ENCODE results near the gene CDC42BPA. TPM values are rescaled to one million over a fixed set of nuclear protein-coding genes. Genes with fewer than 3 reads are reported as not detected.

CDC42BPA gene
- total RNA-seq, 8 experiments from 2014 or later: 36.0 to 89.0 (median 67.4) TPM

DNA sequence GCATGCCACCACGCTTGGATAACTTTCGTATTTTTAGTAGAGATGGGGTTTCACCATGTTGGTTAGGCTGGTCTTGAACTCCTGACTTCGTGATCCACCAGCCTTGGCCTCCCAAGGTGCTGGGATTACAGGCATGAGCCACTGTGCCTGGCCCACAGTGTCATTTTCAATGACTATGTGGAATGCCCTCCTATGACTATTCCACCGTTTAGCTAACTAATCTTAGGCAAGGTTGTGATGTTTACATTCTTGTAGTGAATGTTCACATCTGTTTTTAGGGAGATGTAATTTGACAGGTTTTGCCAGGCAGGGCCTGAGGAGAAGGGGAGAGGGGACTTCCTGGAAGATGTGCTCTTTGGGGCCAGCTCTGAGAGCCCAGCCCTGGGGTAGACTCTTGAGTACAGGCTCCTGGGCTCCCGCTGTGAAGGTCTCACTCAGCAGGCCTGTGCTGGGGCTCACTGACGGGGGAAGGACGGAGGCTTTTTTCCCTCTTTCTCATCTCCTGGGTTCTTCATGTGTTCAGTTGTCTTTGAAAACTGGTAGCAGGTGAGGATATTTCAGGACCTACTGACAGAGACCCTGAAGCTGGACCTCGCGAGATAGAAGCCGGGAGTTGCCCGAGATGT, 365.0 kb downstream of the CDC42BPA start:
- Histone ChIP-seq H3K4me3 (no peak overlapping the region), H3K27ac (no peak overlapping the region), H3K4me1 (replicated peaks in 1 of 2) (no peaks in the 10 kb centered on the region)
- WGBS, 10 experiments: 60 to 96% (median 89%) methylated on average over 1 to 10 of the region's 11 CpGs; no CpG with 5 or more reads in 1 of the 10 experiments
- in situ Hi-C loops (cut with MboI; ENCODE audit: low pct_unique_long_range_greater_than_20kb in 2 of 9, low sequenced_read_pairs in 9 of 9, unreplicated experiment in 9 of 9): no loop called here
- ATAC-seq (replicated peaks in 6 of 8): no peak

DNA sequence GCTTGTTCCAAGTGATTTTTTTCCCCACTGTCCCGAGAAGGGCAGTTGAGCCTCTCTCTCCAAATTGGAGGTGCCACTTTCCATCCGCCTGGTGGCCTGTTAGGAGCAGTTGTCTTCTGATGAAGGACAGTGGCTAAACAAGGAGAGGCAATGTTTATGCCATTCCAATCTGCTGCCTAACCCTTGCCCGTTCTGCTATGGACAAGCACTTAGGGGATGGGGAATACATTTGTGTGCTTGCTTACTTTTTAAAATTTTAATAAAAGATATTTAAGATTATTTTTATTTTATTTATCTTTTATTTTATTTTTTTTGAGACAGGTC, 366.2 kb downstream of the CDC42BPA start:
- no peaks in the 10 kb centered on the region for H3K4me1 ChIP-seq (replicated peaks in 1 of 2)
- H3K27ac ChIP-seq: no peak overlapping the region
- in situ Hi-C loops (cut with MboI; ENCODE audit: low pct_unique_long_range_greater_than_20kb in 2 of 9, low sequenced_read_pairs in 9 of 9, unreplicated experiment in 9 of 9): no loop called here
- 40 to 100% (median 97%) methylated on average over 1 to 3 of the region's 3 CpGs for WGBS, 10 experiments
- no peak overlapping the region for H3K4me3 ChIP-seq
- no peak for ATAC-seq (replicated peaks in 6 of 8)

DNA sequence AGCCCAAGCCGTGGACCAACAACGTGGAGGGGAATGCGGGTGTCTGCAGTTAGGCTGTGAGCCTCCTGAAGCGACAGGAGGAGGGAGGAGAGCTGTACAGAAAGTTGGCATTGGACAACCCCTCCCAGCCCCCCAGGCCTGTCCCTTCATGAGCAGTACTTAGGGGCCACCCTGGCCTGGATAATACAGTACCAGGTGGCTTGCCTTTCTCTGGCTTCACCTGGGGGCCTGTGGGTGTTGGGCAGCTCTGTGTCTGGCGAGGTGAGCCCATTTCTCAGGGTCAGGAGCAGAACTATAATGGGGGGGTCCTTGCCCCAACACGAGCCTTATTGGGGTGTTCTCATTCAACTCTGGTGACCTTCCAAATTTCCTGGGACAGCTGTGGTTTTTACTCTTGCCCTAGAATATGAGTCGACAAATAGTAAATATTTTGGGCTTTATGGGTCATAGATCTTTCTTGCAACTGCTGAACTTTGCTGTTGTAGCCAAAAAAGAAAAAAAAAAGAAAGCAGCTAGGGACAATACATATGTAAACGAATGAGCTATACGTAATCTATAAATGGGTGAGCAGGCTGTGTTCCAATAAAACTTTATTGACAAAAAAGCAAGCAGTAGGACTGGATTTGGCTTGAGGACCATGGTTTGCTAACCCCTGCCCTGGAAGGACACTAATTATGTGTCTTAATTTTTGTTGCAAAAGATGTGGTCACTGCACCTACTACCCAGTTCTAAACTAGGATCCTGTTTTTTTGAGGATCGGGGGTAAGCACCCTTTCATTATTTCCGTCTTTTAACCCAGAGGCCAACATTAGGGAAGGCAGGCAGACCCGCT, 366.8 kb downstream of the CDC42BPA start:
- in situ Hi-C loops (cut with MboI; ENCODE audit: low pct_unique_long_range_greater_than_20kb in 2 of 9, low sequenced_read_pairs in 9 of 9, unreplicated experiment in 9 of 9): no loop called here
- Histone ChIP-seq H3K27ac (no peak overlapping the region), H3K4me1 (replicated peaks in 1 of 2) (no peaks in the 10 kb centered on the region), H3K4me3 (no peak overlapping the region)
- 56 to 96% (median 86%) methylated on average over 3 to 12 of the region's 12 CpGs for WGBS, 10 experiments
- no peak for ATAC-seq (replicated peaks in 6 of 8)

DNA sequence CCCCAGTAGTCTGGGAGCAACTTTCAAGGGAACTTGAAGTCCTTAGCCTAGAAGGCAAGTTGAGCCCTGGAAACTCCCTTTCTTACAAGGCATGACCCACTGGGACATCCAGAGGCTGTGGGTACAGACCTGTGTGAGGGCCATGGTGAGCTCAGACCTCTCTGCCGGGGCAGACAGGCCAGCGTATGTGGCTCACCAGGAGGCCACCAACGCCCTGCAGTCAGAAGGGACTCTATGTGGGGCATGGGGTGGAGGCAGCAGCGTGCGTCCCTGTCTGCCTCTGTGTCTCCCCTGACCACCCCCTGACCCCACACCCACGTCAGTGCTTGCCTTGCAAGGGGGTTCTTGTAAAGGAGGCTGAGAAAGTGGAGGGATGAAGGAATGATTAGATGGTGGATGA, 367.4 kb downstream of the CDC42BPA start:
- Histone ChIP-seq H3K4me1 (replicated peaks in 1 of 2) (peaks cover 0 to 1% of the 10 kb centered on the region in 2 donors), H3K4me3 (no peak overlapping the region), H3K27ac (no peak overlapping the region)
- 33 to 80% (median 50%) methylated on average over 1 to 4 of the region's 6 CpGs; no CpG with 5 or more reads in 6 of the 10 experiments for WGBS, 10 experiments
- in situ Hi-C loops (cut with MboI; ENCODE audit: low pct_unique_long_range_greater_than_20kb in 2 of 9, low sequenced_read_pairs in 9 of 9, unreplicated experiment in 9 of 9): no loop called here
- no peak for ATAC-seq (replicated peaks in 6 of 8)

DNA sequence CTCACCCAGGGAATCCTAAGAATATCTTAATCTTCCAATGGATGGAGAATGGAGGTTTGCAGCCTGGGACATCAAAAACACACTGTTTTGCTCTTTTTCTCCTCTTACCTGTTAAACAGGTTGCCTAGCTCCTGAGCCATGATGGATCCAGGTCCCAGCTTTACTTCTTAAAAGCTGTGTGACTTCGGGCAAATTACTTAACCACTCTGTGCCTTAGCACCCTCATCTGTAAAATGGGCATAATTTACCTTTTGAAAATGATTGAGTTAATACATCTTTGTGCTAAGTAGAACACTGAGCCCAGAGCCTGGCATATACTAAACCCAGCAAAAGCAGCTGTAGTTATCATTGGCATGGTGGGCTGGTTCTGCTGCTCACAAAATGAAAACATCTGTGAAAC, 368.0 kb downstream of the CDC42BPA start:
- no peak for ATAC-seq (replicated peaks in 6 of 8)
- Histone ChIP-seq H3K27ac (no peak overlapping the region), H3K4me3 (no peak overlapping the region), H3K4me1 (replicated peaks in 1 of 2) (peaks cover 5 to 7% of the 10 kb centered on the region in 2 donors)
- in situ Hi-C loops (cut with MboI; ENCODE audit: low pct_unique_long_range_greater_than_20kb in 2 of 9, low sequenced_read_pairs in 9 of 9, unreplicated experiment in 9 of 9): no loop called here
- 38 to 100% (median 94%) methylated on average over 1 of the region's 1 CpG; no CpG with 5 or more reads in 4 of the 10 experiments for WGBS, 10 experiments

DNA sequence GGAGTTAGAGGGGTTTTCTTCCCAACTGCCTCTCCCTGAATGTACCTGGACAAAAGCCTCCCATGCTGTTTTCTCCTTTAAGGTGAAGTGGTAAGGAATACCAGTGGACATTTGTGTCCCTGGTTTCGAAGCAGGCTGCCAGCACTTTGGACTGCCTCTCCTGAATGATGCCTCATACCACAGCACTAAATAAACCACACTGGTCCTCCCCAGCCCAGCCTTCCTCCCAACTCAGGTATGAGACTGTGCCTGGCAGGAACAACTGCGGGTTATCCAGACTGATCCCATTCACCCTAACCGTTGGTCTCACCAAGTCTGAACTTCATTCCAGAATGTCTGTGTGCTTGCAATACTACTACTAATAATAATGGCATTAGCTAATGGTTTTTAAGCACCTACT, 368.9 kb downstream of the CDC42BPA start:
- no peak overlapping the region for H3K4me3 ChIP-seq
- H3K4me1 ChIP-seq (replicated peaks in 1 of 2): peaks cover 12 to 13% of the 10 kb centered on the region in 2 donors
- no peak for ATAC-seq (replicated peaks in 6 of 8)
- H3K27ac ChIP-seq: no peak overlapping the region
- 85 to 100% (median 89%) methylated on average over 2 to 3 of the region's 3 CpGs; no CpG with 5 or more reads in 5 of the 10 experiments for WGBS, 10 experiments
- in situ Hi-C loops (cut with MboI; ENCODE audit: low pct_unique_long_range_greater_than_20kb in 2 of 9, low sequenced_read_pairs in 9 of 9, unreplicated experiment in 9 of 9): loop anchor here in 1 of 9 experiments (25.0 kb wide), 1 partner anchor 312 kb away; no protein-coding TSS in a partner anchor

DNA sequence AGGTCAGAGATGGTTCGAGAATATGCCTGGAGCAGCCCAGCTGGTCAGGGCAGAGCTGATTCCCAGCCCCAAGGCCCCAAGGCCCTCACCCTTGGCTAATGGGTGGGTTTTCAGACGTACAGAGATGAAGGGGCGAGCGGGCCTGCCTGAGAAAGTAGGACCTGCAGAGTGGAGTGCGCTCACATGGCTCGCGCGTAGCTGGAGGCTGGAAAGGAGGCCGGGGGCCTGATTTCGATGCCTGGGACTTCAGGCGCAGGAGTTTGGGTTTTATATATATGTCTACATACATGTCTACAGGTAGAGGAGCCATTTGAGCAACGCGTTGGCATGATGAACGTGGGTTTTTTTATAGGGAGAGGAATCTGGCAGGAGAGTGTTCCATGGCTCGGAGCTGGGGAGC, 369.3 kb downstream of the CDC42BPA start:
- H3K27ac ChIP-seq: no peak overlapping the region
- no peak for ATAC-seq (replicated peaks in 6 of 8)
- 80 to 100% (median 95%) methylated on average over 2 to 12 of the region's 15 CpGs; no CpG with 5 or more reads in 3 of the 10 experiments for WGBS, 10 experiments
- no peak overlapping the region for H3K4me3 ChIP-seq
- H3K4me1 ChIP-seq (replicated peaks in 1 of 2): peaks cover 13 to 15% of the 10 kb centered on the region in 2 donors
- in situ Hi-C loops (cut with MboI; ENCODE audit: low pct_unique_long_range_greater_than_20kb in 2 of 9, low sequenced_read_pairs in 9 of 9, unreplicated experiment in 9 of 9): loop anchor here in 1 of 9 experiments (25.0 kb wide), 1 partner anchor 312 kb away; no protein-coding TSS in a partner anchor

DNA sequence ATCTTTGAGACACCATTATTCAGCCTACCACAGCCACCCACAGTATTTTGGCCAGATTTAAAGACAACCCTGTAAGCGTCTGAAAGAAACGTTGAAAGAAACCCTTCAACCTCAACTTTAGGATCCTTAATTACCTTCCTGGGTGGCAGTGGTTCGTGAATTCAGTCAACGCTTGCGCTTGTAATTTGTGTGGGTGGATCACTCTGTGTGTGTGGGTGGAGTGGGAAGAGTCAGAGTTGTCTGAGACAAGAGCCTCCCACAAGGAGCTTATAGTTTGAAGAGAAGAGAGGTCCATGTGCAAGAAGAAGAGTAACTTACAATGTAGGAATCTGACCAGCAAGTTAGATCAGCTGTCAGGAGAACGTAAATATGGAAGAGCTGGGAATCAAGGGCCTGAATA, 369.8 kb downstream of the CDC42BPA start:
- WGBS, 10 experiments: 67 to 100% (median 97%) methylated on average over 1 to 6 of the region's 6 CpGs; no CpG with 5 or more reads in 3 of the 10 experiments
- H3K4me3 ChIP-seq: no peak overlapping the region
- no peak overlapping the region for H3K27ac ChIP-seq
- ATAC-seq (replicated peaks in 6 of 8): no peak
- H3K4me1 ChIP-seq (replicated peaks in 1 of 2): peaks cover 13 to 17% of the 10 kb centered on the region in 2 donors
- in situ Hi-C loops (cut with MboI; ENCODE audit: low pct_unique_long_range_greater_than_20kb in 2 of 9, low sequenced_read_pairs in 9 of 9, unreplicated experiment in 9 of 9): loop anchor here in 1 of 9 experiments (25.0 kb wide), 1 partner anchor 311 kb away; no protein-coding TSS in a partner anchor

DNA sequence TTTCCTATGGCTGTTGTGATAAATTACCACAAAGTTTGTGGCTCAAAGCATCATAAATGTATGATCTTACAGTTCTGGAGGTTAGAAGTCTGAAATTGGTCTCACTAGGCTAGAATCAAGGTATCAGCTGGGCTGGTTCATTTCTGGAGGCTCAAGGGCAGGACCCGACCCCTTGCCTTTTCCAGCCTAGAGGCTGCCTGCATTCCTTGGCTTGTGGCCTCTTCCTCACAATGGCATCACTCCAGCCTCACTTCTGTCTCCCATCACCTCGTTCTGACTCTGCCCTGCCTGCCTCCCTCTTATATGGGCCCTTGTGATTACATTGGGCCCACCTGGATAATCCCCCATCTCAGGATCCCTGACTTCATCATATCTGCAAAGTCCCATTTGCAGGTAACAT, 370.2 kb downstream of the CDC42BPA start:
- Histone ChIP-seq H3K4me1 (replicated peaks in 1 of 2) (peaks cover 13 to 17% of the 10 kb centered on the region in 2 donors), H3K4me3 (no peak overlapping the region), H3K27ac (no peak overlapping the region)
- 0 to 100% (median 67%) methylated on average over 1 to 2 of the region's 2 CpGs; no CpG with 5 or more reads in 4 of the 10 experiments for whole genome bisulfite sequencing, 10 experiments
- in situ Hi-C loops (cut with MboI; ENCODE audit: low pct_unique_long_range_greater_than_20kb in 2 of 9, low sequenced_read_pairs in 9 of 9, unreplicated experiment in 9 of 9): loop anchor here in 1 of 9 experiments (25.0 kb wide), 1 partner anchor 311 kb away; no protein-coding TSS in a partner anchor
- no peak for ATAC-seq (replicated peaks in 6 of 8)

DNA sequence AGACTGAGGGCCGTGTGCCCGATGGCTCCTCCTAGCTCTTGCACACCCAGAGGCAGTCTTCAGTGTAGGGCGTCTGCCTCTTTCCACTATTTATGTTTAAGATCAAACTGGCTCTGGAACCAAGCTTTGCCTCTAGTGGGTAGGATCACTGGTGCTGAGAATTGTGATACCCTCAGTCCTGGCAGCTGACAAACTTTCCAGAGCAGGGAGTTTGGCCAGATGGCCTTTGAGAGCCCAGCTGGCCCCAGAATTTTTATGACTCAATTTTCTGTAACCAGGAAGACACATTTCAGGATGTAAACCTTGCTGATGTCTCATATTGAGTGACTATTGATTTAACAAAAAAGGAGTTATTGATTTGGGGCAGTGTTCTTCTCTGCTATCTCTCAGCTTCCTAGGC, 371.5 kb downstream of the CDC42BPA start:
- 60 to 100% (median 94%) methylated on average over 1 to 3 of the region's 3 CpGs; no CpG with 5 or more reads in 6 of the 10 experiments for WGBS, 10 experiments
- no peak overlapping the region for H3K27ac ChIP-seq
- H3K4me3 ChIP-seq: no peak overlapping the region
- peaks cover 13 to 26% of the 10 kb centered on the region in 2 donors for H3K4me1 ChIP-seq (replicated peaks in 1 of 2)
- in situ Hi-C loops (cut with MboI; ENCODE audit: low pct_unique_long_range_greater_than_20kb in 2 of 9, low sequenced_read_pairs in 9 of 9, unreplicated experiment in 9 of 9): loop anchor here in 1 of 9 experiments (25.0 kb wide), 1 partner anchor 310 kb away; no protein-coding TSS in a partner anchor
- peak in 1 of 8 experiments; percentile 47 for ATAC-seq (replicated peaks in 6 of 8)

DNA sequence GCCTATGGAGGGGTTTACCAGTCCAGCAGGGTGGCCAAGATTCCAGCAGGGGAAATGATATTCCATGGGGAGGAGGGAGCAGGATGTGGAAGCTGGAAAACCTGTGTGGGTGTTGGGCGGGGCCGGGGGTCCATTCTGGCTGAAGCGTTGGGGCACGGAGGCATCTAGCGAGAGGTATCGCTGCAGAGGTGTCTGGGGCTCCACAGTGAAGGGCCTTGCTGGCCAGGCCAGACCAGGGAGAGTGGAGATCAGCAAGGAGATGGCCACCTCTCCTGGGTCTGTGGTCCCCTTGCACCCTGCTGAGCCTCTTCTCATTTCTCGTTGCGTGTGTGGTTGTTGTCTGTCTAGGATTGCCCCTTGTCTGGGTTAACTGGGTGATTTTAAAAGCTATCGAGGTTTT, 372.0 kb downstream of the CDC42BPA start:
- 87 to 96% (median 94%) methylated on average over 4 to 6 of the region's 9 CpGs; no CpG with 5 or more reads in 7 of the 10 experiments for WGBS, 10 experiments
- ATAC-seq (replicated peaks in 6 of 8): no peak
- in situ Hi-C loops (cut with MboI; ENCODE audit: low pct_unique_long_range_greater_than_20kb in 2 of 9, low sequenced_read_pairs in 9 of 9, unreplicated experiment in 9 of 9): loop anchor here in 1 of 9 experiments (25.0 kb wide), 1 partner anchor 309 kb away; no protein-coding TSS in a partner anchor
- Histone ChIP-seq H3K4me1 (replicated peaks in 1 of 2) (peaks cover 13 to 32% of the 10 kb centered on the region in 2 donors), H3K27ac (no peak overlapping the region), H3K4me3 (no peak overlapping the region)

DNA sequence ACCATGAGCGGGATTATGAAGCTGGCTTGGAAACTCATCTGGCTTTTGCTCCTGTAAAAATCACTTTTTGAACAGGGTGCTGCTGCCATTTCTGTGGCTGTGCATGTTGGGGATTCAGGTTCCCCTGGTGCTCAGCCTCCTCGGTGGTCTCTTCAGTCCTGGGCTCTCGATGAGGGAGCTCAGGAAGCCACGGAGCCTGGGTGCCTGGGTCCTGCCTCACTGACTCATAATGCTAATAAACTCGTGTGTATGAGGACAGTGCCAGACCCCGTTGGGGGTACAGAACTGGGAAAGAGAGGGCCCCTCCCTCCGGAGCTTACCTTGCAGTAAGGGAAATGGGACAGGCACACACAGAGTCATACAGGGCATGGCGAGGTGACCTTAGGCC, 372.4 kb downstream of the CDC42BPA start:
- Histone ChIP-seq H3K27ac (peak overlapping the region; percentile 9), H3K4me1 (replicated peaks in 1 of 2) (peaks cover 17 to 36% of the 10 kb centered on the region in 2 donors), H3K4me3 (no peak overlapping the region)
- 50 to 100% (median 77%) methylated on average over 1 to 6 of the region's 8 CpGs; no CpG with 5 or more reads in 4 of the 10 experiments for WGBS, 10 experiments
- peak in 5 of 8 experiments; percentile 32 to 49 (median 35) for ATAC-seq (replicated peaks in 6 of 8)
- in situ Hi-C loops (cut with MboI; ENCODE audit: low pct_unique_long_range_greater_than_20kb in 2 of 9, low sequenced_read_pairs in 9 of 9, unreplicated experiment in 9 of 9): loop anchor here in 1 of 9 experiments (25.0 kb wide), 1 partner anchor 309 kb away; no protein-coding TSS in a partner anchor
